ENCODE measurements around the gene FLRT1. TPM values are rescaled to one million over a fixed set of nuclear protein-coding genes. Genes with fewer than 3 reads are reported as not detected.

FLRT1 gene
- total RNA-seq, 1 experiment from 2014 or later: 0.94 TPM

DNA sequence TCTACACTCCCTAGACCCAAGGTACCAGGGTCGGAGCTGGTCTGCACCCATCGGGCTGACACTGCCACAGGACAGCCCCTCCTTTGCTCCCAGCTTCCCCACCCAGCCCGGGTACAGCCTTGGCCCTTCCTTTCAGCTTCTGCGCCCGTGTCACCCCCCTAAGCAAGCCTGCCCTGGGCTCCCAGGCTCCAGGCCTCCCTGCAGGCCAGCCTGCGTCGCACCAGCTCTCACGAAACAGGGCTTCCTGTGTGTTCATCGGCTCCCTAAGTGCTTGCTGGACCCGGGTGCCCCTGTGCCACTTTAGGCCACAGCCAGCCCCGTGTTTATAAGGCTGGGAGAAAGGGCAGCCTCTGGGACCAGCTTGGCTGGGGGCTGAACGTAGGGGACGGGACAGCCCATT is 21.1 kb downstream of the FLRT1 start:
- no peaks in the 10 kb centered on the region for H3K36me3 ChIP-seq (replicated peaks; ENCODE audit: control insufficient read depth, insufficient read depth, low read length)
- H3K27me3 ChIP-seq (ENCODE audit: control insufficient read depth, insufficient read depth, low read length): peaks cover 19% of the 10 kb centered on the region
- DNase-seq: no peak

DNA sequence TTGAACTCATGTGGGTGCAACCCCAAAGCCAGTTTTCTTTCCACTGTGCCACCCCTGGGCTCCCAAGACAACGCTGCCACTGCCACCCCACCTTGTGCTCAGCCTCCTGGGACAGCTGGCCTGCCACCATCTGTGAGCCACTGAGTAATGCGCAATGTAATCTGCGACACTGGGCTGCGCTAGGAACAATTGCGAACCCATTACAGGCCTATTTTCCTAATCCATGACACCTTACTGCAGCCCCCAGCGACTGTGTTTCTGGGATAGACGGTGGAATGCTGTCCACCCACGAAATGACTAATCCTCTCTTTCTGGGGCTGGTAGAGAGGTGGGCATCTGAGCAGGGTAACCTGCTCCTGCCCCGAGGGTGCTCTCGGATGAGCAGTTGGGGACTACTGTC is 22.2 kb downstream of the FLRT1 start:
- H3K36me3 ChIP-seq (replicated peaks; ENCODE audit: control insufficient read depth, insufficient read depth, low read length): no peaks in the 10 kb centered on the region
- no peak for DNase-seq
- H3K27me3 ChIP-seq (ENCODE audit: control insufficient read depth, insufficient read depth, low read length): peaks cover 26% of the 10 kb centered on the region

More for the DNA sequence above, 21.1 kb downstream of the FLRT1 start:
- H3K4me3 ChIP-seq (ENCODE audit: insufficient read depth, low read depth, low read length): no peak overlapping the region

GRCh38 chr11:64058494-64058893 is 22.8 kb downstream of the FLRT1 start:
- H3K27me3 ChIP-seq (ENCODE audit: control insufficient read depth, insufficient read depth, low read length): peaks cover 27% of the 10 kb centered on the region
- H3K4me3 ChIP-seq (ENCODE audit: insufficient read depth, low read depth, low read length): no peak overlapping the region
- no peak for DNase-seq
- no peaks in the 10 kb centered on the region for H3K36me3 ChIP-seq (replicated peaks; ENCODE audit: control insufficient read depth, insufficient read depth, low read length)

More for the DNA sequence above, 22.2 kb downstream of the FLRT1 start:
- no peak overlapping the region for H3K4me3 ChIP-seq (ENCODE audit: insufficient read depth, low read depth, low read length)

GRCh38 chr11:64059339-64060140 is 23.8 kb downstream of the FLRT1 start:
- peak; percentile 98 for DNase-seq
- Histone ChIP-seq H3K27me3 (ENCODE audit: control insufficient read depth, insufficient read depth, low read length) (peaks cover 27% of the 10 kb centered on the region), H3K36me3 (replicated peaks; ENCODE audit: control insufficient read depth, insufficient read depth, low read length) (no peaks in the 10 kb centered on the region), H3K4me3 (ENCODE audit: insufficient read depth, low read depth, low read length) (no peak overlapping the region)

DNA sequence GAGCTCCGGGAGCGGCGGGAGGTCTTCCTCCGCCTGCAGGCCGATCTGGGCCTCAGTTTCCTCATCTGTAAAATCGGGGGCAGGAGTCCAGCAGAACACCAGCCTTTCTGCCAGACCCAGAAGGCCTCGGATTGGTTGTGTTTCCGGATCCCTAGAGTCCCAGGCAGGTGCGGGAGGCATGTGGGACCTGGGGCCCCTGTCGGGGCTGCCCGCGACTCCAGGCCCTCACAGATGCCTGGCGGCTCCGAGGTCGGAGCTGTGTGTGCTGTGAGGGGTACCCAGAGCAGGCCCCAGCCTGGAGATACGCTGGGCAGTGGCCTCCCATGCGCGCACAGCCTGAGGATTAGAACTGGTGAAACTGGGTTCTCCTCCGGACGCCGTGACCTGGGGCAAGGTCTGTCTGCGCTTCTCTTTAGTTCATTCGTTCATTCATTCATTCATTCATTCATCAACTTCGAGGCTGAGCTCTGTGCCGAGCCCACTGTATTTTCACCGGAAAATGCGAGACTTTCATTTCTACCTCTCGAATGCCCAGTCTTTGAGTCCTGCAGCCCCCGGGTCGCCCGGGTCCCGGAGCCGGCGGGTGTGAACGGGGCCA is 24.6 kb downstream of the FLRT1 start:
- Histone ChIP-seq H3K36me3 (replicated peaks; ENCODE audit: control insufficient read depth, insufficient read depth, low read length) (no peaks in the 10 kb centered on the region), H3K27me3 (ENCODE audit: control insufficient read depth, insufficient read depth, low read length) (peaks cover 25% of the 10 kb centered on the region), H3K4me3 (ENCODE audit: insufficient read depth, low read depth, low read length) (peak overlapping the region; percentile 29)
- peak; percentile 87 for DNase-seq

GRCh38 chr11:64060861-64061444 is 25.2 kb downstream of the FLRT1 start:
- DNase-seq: peak; percentile 99
- Histone ChIP-seq H3K27me3 (ENCODE audit: control insufficient read depth, insufficient read depth, low read length) (peaks cover 25% of the 10 kb centered on the region), H3K36me3 (replicated peaks; ENCODE audit: control insufficient read depth, insufficient read depth, low read length) (no peaks in the 10 kb centered on the region), H3K4me3 (ENCODE audit: insufficient read depth, low read depth, low read length) (peak overlapping the region; percentile 33)

GRCh38 chr11:64062185-64063039 is 26.7 kb downstream of the FLRT1 start:
- peak; percentile 63 for DNase-seq
- no peaks in the 10 kb centered on the region for H3K36me3 ChIP-seq (replicated peaks; ENCODE audit: control insufficient read depth, insufficient read depth, low read length)
- no peak overlapping the region for H3K4me3 ChIP-seq (ENCODE audit: insufficient read depth, low read depth, low read length)
- H3K27me3 ChIP-seq (ENCODE audit: control insufficient read depth, insufficient read depth, low read length): peaks cover 25% of the 10 kb centered on the region

DNA sequence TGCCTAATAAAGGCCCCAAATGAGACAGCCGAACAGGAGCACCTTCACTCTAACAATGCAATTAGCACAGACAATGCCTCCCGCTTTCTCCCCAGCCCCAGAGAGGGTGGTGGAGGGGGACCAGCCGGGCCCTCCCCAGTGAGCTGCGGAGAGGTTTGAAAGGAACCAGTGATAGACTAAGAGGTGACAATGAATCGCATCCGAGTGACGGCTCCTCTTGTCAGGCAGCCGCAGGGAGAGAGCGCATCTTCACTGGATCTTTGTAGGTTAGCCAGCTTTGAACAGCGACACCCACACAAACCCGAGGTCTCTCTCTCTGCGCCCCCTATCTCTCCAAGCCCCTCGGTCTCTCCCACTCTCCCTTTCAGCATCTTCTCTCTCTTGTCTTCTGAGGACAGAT is 28.0 kb downstream of the FLRT1 start:
- H3K4me3 ChIP-seq (ENCODE audit: insufficient read depth, low read depth, low read length): no peak overlapping the region
- DNase-seq: no peak
- peaks cover 25% of the 10 kb centered on the region for H3K27me3 ChIP-seq (ENCODE audit: control insufficient read depth, insufficient read depth, low read length)

DNA sequence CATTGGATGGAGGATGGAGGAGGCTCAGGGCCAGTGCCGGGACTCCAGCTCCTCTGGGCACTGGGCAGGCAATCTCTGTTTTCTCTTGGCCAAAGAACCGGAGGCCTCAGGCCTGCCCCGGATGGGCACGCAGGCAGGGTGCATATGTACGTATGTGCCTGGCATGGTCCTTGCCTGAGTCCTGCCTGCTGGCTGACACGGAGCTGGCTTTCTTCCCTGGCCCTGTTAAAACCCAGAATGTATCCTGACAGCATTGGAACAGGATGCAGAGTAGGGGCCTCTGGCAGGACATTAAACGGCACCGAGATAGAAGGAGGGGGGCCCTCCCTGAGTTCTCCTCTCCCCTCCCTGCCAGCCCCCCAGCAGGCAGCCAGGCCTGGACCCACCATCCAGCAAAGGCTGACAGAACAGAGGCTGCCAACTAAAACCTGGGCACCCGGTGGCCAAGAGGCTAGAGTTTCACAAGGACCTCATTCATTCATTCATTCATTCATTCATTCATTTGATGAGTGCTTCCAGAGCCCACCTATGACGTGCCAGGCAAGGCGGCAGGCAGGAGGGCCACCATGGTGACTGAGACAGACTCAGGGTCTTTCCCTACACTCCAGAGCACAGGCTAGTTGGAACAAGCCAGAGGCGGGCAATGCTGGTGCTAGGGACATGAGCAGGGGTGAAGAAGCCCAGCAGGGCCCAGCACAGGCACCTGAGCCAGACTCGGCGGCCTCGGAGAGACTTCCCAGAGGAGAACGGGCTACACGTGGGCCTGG is 28.8 kb downstream of the FLRT1 start:
- H3K27me3 ChIP-seq (ENCODE audit: control insufficient read depth, insufficient read depth, low read length): peaks cover 21% of the 10 kb centered on the region
- H3K36me3 ChIP-seq (replicated peaks; ENCODE audit: control insufficient read depth, insufficient read depth, low read length): no peaks in the 10 kb centered on the region
- no peak for DNase-seq
- no peak overlapping the region for H3K4me3 ChIP-seq (ENCODE audit: insufficient read depth, low read depth, low read length)

More for the DNA sequence above, 28.0 kb downstream of the FLRT1 start:
- no peaks in the 10 kb centered on the region for H3K36me3 ChIP-seq (replicated peaks; ENCODE audit: control insufficient read depth, insufficient read depth, low read length)

GRCh38 chr11:64065141-64065465 is 29.4 kb downstream of the FLRT1 start:
- no peak for DNase-seq
- Histone ChIP-seq H3K4me3 (ENCODE audit: insufficient read depth, low read depth, low read length) (no peak overlapping the region), H3K36me3 (replicated peaks; ENCODE audit: control insufficient read depth, insufficient read depth, low read length) (no peaks in the 10 kb centered on the region), H3K27me3 (ENCODE audit: control insufficient read depth, insufficient read depth, low read length) (peaks cover 19% of the 10 kb centered on the region)

DNA sequence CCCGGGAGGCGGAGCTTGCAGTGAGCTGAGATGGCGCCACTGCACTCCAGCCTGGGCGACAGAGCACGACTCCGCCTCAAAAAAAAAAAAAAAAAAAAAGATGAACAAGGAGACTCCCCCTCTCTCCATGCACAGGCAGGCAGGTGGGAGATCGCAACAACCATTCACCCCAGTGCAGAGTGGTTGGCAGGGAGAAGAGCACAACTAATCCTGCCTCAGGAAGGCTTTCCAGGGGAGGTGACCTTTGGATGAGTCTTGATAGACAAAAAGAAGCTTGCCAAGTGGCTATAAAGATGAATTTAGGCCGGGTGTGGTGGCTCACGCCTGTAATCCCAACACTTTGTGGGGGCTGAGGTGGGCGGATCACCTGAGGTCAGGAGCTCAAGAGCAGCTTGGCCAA is 30.0 kb downstream of the FLRT1 start:
- Histone ChIP-seq H3K36me3 (replicated peaks; ENCODE audit: control insufficient read depth, insufficient read depth, low read length) (no peaks in the 10 kb centered on the region), H3K4me3 (ENCODE audit: insufficient read depth, low read depth, low read length) (no peak overlapping the region), H3K27me3 (ENCODE audit: control insufficient read depth, insufficient read depth, low read length) (peaks cover 13% of the 10 kb centered on the region)
- DNase-seq: no peak

DNA sequence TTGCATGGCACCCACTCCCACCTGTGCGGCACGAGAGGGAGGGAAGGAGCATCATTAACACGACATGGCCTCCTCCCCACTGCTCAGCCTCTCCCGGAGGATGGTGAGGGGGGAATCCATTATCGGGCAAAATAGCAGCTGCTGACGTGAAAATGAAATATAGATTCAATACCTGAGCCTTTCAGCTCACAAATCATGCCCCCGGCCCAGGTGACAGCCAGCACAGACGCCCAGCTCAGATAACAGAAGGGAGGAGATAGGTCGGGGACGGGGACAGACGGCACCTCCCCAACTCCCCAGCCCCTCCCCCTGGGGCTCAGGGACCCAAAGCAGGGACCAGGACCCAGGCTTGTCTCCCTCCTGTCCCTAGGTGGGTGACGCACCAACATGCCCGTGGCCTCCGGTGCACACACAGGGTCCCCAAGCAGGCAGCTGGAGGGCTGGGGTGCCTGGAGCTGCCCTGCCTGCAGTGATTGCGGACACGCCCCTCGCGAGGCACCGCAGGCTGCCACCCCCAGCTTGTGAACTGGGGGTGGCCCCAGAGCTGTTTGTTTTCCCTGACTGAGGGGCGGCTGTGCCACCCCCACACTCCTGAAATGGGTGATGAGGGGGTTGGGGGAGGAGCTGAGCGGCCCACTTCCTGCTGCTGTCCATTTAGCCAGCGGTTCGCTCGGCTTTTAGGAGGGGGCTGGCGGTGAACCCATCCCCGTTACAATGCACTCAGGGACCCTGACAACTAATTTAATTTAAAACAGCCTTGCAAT is 31.7 kb downstream of the FLRT1 start:
- Histone ChIP-seq H3K36me3 (replicated peaks; ENCODE audit: control insufficient read depth, insufficient read depth, low read length) (no peaks in the 10 kb centered on the region), H3K4me3 (ENCODE audit: insufficient read depth, low read depth, low read length) (no peak overlapping the region), H3K27me3 (ENCODE audit: control insufficient read depth, insufficient read depth, low read length) (peaks cover 3% of the 10 kb centered on the region)
- DNase-seq: peak; percentile 70

- H3K27me3 ChIP-seq (ENCODE audit: control insufficient read depth, insufficient read depth, low read length): no peaks in the 10 kb centered on the region; the same call in none of the 2 replicates
- H3K36me3 ChIP-seq (replicated peaks; ENCODE audit: control insufficient read depth, insufficient read depth, low read length): no peaks in the 10 kb centered on the region
- no peak for DNase-seq
- H3K4me3 ChIP-seq (ENCODE audit: insufficient read depth, low read depth, low read length): no peak overlapping the region
Observed at GRCh38 chr11:64068705-64069400, 33.1 kb downstream of the FLRT1 start.
